PC-3 (cell line): Measurements from ENCODE around the gene DMC1. TPM values are rescaled to one million over a fixed set of nuclear protein-coding genes. Genes with fewer than 3 reads are reported as not detected.
A peak's percentile ranks its signal among the peaks of the same experiment; 100 is the strongest.

Experiments
- ATAC-seq: fragments of 200-7000 bp; cut with Tn5 transposase; 2 replicates; pipeline ENCODE4 v1.9.1; 2020; ENCODE audit warnings: mild to moderate bottlenecking, moderate library complexity
- BruUV-seq: library from RNA; stranded (reverse); fragments of 400-500 nt; replicated peaks from 2 replicates; lab custom pipeline; 2021; lab: Mats Ljungman, UMichigan
- CTCF ChIA-PET: fragments of 300-600 bp; sonication (Branson Sonifier 250); formaldehyde crosslinking; loops from one replicate; lab custom pipeline; 2022; ENCODE audit warnings: antibody characterized with exemption; lab: Charles Lee
- POLR2A ChIA-PET: fragments of 300-600 bp; sonication (Branson Sonifier 250); formaldehyde crosslinking; loops from one replicate; lab custom pipeline; 2022; ENCODE audit warnings: antibody characterized with exemption; ENCODE audit not compliant: unreplicated experiment; lab: Charles Lee
- DNase-seq: peaks from one replicate; pipeline ENCODE4 v3.0.0-alpha.2; 2015
- H2AFZ ChIP-seq: fragments of 300-600 bp; sonication (generic); 2 replicates; pipeline ENCODE4 v1.6.0; 2016; ENCODE audit warnings: antibody characterized with exemption, low read length
- H3F3A ChIP-seq: fragments of 300-600 bp; sonication (generic); one replicate; pipeline ENCODE4 v1.6.0; 2017; ENCODE audit warnings: antibody characterized with exemption, low read length, control low read depth, mild to moderate bottlenecking; ENCODE audit not compliant: unreplicated experiment
- H3K27ac ChIP-seq: fragments of 300-600 bp; sonication (generic); 2 replicates; pipeline ENCODE4 v1.5.1; 2016; ENCODE audit warnings: mild to moderate bottlenecking, low read length
- H3K27me3 ChIP-seq: fragments of 300-600 bp; sonication (generic); 2 replicates; pipeline ENCODE4 v1.6.1; 2016; ENCODE audit warnings: low read length, mixed read lengths
- H3K36me3 ChIP-seq: fragments of 300-600 bp; sonication (generic); 2 replicates; pipeline ENCODE4 v1.6.1; 2016; ENCODE audit warnings: low read depth, mixed run types, low read length, mixed read lengths
- H3K4me1 ChIP-seq: fragments of 300-600 bp; sonication (generic); 2 replicates; pipeline ENCODE4 v1.5.1; 2016; ENCODE audit warnings: low read length; ENCODE audit not compliant: insufficient read depth
- H3K4me2 ChIP-seq: fragments of 300-600 bp; sonication (generic); 2 replicates; pipeline ENCODE4 v1.6.0; 2016; ENCODE audit warnings: low read length
- H3K4me3 ChIP-seq: fragments of 300-600 bp; sonication (generic); 2 replicates; pipeline ENCODE4 v1.5.1; 2016; ENCODE audit warnings: mild to moderate bottlenecking, low read length, mixed read lengths
- H3K79me2 ChIP-seq: fragments of 300-600 bp; sonication (generic); 2 replicates; pipeline ENCODE4 v1.6.1; 2017; ENCODE audit warnings: low read length, mixed read lengths
- H3K9ac ChIP-seq: fragments of 300-600 bp; sonication (generic); 2 replicates; pipeline ENCODE4 v1.6.0; 2016; ENCODE audit warnings: mild to moderate bottlenecking, low read length
- H3K9me2 ChIP-seq: fragments of 300-600 bp; sonication (generic); replicated peaks from 2 replicates; pipeline ENCODE4 v1.6.1; 2016; ENCODE audit warnings: mixed run types, low read length, mixed read lengths
- H3K9me3 ChIP-seq: fragments of 300-600 bp; sonication (generic); 2 replicates; pipeline ENCODE4 v1.6.1; 2016; ENCODE audit warnings: low read length, mixed read lengths
- H4K20me1 ChIP-seq: fragments of 300-600 bp; sonication (generic); 2 replicates; pipeline ENCODE4 v1.6.1; 2016; ENCODE audit warnings: low read length, mixed read lengths
- CTCF ChIP-seq: fragments of 300-600 bp; sonication (generic); conservative IDR thresholded peaks from 2 replicates; pipeline ENCODE4 v1.5.1; 2017; ENCODE audit warnings: antibody characterized with exemption, low read depth, mild to moderate bottlenecking, low read length
- EZH2 ChIP-seq: fragments of 300-600 bp; sonication (generic); IDR thresholded peaks from one replicate; pipeline ENCODE4 v1.6.1; 2017; ENCODE audit warnings: antibody characterized with exemption, mild to moderate bottlenecking, low read length; ENCODE audit not compliant: unreplicated experiment
- EZH2phosphoT487 ChIP-seq: fragments of 300-600 bp; sonication (generic); IDR thresholded peaks from 2 replicates; pipeline ENCODE4 v1.6.1; 2018; ENCODE audit warnings: mild to moderate bottlenecking, antibody characterized with exemption, low read length, borderline replicate concordance
- intact Hi-C: fragments of 100-400 bp; cut with micrococcal nuclease; formaldehyde crosslinking; loops from 2 replicates; pipeline ENCODE4 v1.9.0; 2023
- total RNA-seq: library from RNA; depleted of rRNA; stranded (reverse); fragments of >200 nt; gene quantifications from 2 replicates; pipeline ENCODE4 v1.2.3, GENCODE V29; 2014

Gene DMC1
- total RNA-seq, 1 experiment from 2014 or later, result not detected

GRCh38 chr22:38513063-38513462 lies 56.9 kb downstream of the DMC1 start:
- Histone ChIP-seq H3K4me1 (no peaks in the 10 kb centered on the region), H3K27me3 (no peaks in the 10 kb centered on the region), H3K27ac (no peak overlapping the region), H3K9me2 (no peaks in the 10 kb centered on the region), H3K79me2 (no peaks in the 10 kb centered on the region), H3K4me2 (no peak overlapping the region), H4K20me1 (no peaks in the 10 kb centered on the region), H3F3A (no peaks in the 10 kb centered on the region), H3K9me3 (no peaks in the 10 kb centered on the region), H3K36me3 (no peaks in the 10 kb centered on the region), H3K4me3 (no peak overlapping the region), H2AFZ (no peak overlapping the region), H3K9ac (no peak overlapping the region)
- peak; percentile 54; the same call in 1 of the 2 replicates for ATAC-seq
- BruUV-seq, result no TSS peak
- ChIA-PET POLR2A (no interaction called here), CTCF (interaction anchor here (0.7 kb wide), 1 partner anchor 461 kb away, joined by 5 read pairs; no protein-coding TSS in a partner anchor)
- DNase-seq, result peak; percentile 3
- 0 out of 2 replicates have a peak, but pooled peaks have one; percentile 21 for TF ChIP-seq CTCF
- no peak for TF ChIP-seq EZH2phosphoT487
- intact Hi-C loops, result no loop called here

GRCh38 chr22:38510416-38510970 lies 59.5 kb downstream of the DMC1 start:
- intact Hi-C loops, result no loop called here
- H3K4me3 ChIP-seq, result no peak overlapping the region
- no peaks in the 10 kb centered on the region for H3K36me3 ChIP-seq
- no TSS peak for BruUV-seq
- no peak overlapping the region for H3K27ac ChIP-seq
- ATAC-seq (no peak), DNase-seq (no peak)
- H3K9ac ChIP-seq, result no peak overlapping the region
- no peaks in the 10 kb centered on the region for H3F3A ChIP-seq
- H3K4me1 ChIP-seq, result peaks cover 4% of the 10 kb centered on the region; the same call in 1 of the 2 replicates
- H2AFZ ChIP-seq, result no peak overlapping the region
- no peaks in the 10 kb centered on the region for H3K9me2 ChIP-seq
- no peaks in the 10 kb centered on the region for H3K27me3 ChIP-seq
- H3K9me3 ChIP-seq, result no peaks in the 10 kb centered on the region
- peaks cover 6% of the 10 kb centered on the region for H3K79me2 ChIP-seq
- ChIA-PET POLR2A (no interaction called here), CTCF (no interaction called here)
- TF ChIP-seq EZH2 (no peak), EZH2phosphoT487 (no peak)
- H3K4me2 ChIP-seq, result no peak overlapping the region
- no peaks in the 10 kb centered on the region for H4K20me1 ChIP-seq

GRCh38 chr22:38506118-38506962 lies 63.6 kb downstream of the DMC1 start, which contains the start of gene DDX17:
DDX17 (minus strand) TSS chr22:38506311.
- Histone ChIP-seq H3K79me2 (peaks cover 48% of the 10 kb centered on the region), H3K4me1 (peaks cover 24% of the 10 kb centered on the region), H3F3A (no peaks in the 10 kb centered on the region), H3K4me2 (peak within 1 kb of the TSS; percentile 100), H3K4me3 (peak within 1 kb of the TSS; percentile 85), H3K9me3 (no peaks in the 10 kb centered on the region), H2AFZ (peak within 1 kb of the TSS; percentile 86), H3K9me2 (no peaks in the 10 kb centered on the region), H3K27me3 (no peaks in the 10 kb centered on the region), H3K9ac (peak within 1 kb of the TSS; percentile 99), H4K20me1 (peaks cover 34% of the 10 kb centered on the region), H3K27ac (peak within 1 kb of the TSS; percentile 90), H3K36me3 (peaks cover 13% of the 10 kb centered on the region)
- intact Hi-C loops, result no loop called here
- DNase-seq (peak; percentile 88), ATAC-seq (peak; percentile 91)
- POLR2A ChIA-PET, result no interaction called here
- no peak for TF ChIP-seq EZH2phosphoT487
- BruUV-seq, result TSS peak; percentile 67
- CTCF ChIA-PET, result interaction anchor here (0.6 kb wide), 1 partner anchor 18 kb away, joined by 3 read pairs; no protein-coding TSS in a partner anchor
